ENCODE measurements around the gene MAGI3. TPM values are rescaled to one million over a fixed set of nuclear protein-coding genes. Genes with fewer than 3 reads are reported as not detected.
"Not testable (repeated sequence)": the region's sequence is repeated elsewhere in the genome, so short reads cannot be mapped to it uniquely, and the experiment has no call there.

MAGI3 gene
- total RNA-seq, 1 donor from 2014 or later: 7.0 TPM

DNA sequence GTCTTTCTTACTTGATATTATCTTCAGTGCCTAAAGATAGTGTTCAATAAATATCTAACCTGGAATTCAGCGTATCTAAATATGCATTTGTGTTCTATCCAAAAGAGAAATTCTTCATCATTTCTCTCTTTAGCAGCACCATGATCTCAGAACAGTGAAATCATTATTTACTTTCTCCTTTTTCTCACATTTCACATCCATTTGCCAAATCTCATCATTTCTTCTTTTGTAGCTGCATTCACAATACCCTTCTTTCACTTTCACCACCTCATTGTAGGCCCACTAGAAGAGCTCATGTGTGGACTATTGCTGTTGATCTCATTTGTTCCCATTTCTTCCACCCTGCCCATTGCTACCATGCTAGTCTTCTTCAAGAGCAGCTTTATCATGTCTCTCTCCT, 191.0 kb downstream of the MAGI3 start:
- H3K27ac Mint-ChIP-seq (ENCODE audit: unreplicated experiment): no peak overlapping the region
- no peak for DNase-seq (ENCODE audit: extremely low spot score, unreplicated experiment)
- H3K27me3 Mint-ChIP-seq (ENCODE audit: unreplicated experiment): no peaks in the 10 kb centered on the region
- no peak overlapping the region for H3K4me3 Mint-ChIP-seq (ENCODE audit: unreplicated experiment)
- no peaks in the 10 kb centered on the region for H3K4me1 Mint-ChIP-seq (ENCODE audit: unreplicated experiment)
- TF ChIP-seq, protein P1, sequence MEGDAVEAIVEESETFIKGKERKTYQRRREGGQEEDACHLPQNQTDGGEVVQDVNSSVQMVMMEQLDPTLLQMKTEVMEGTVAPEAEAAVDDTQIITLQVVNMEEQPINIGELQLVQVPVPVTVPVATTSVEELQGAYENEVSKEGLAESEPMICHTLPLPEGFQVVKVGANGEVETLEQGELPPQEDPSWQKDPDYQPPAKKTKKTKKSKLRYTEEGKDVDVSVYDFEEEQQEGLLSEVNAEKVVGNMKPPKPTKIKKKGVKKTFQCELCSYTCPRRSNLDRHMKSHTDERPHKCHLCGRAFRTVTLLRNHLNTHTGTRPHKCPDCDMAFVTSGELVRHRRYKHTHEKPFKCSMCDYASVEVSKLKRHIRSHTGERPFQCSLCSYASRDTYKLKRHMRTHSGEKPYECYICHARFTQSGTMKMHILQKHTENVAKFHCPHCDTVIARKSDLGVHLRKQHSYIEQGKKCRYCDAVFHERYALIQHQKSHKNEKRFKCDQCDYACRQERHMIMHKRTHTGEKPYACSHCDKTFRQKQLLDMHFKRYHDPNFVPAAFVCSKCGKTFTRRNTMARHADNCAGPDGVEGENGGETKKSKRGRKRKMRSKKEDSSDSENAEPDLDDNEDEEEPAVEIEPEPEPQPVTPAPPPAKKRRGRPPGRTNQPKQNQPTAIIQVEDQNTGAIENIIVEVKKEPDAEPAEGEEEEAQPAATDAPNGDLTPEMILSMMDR (IDR thresholded peaks at IDR 0.05): no peak
- H3K36me3 Mint-ChIP-seq (ENCODE audit: unreplicated experiment): no peaks in the 10 kb centered on the region
- no peaks in the 10 kb centered on the region for H3K9me3 Mint-ChIP-seq (ENCODE audit: unreplicated experiment)

DNA sequence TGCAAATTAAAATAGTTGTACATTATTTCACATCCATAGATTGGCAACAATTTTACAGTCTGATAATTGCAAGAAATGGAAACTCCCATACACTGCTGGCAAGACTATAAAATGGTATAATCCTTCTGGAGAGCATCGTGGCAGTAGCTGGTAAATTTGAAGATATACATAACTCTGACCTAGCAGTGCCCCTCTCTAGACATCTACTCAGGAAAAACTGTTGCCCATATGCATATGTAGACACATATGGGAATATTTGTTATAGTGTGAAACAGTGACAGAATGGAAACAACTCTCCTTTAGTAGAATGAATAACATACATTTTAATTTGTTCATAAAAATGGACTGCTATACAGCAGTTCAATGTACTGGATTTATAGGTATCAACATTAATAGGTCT, 191.8 kb downstream of the MAGI3 start:
- no peak overlapping the region for H3K4me3 Mint-ChIP-seq (ENCODE audit: unreplicated experiment)
- H3K36me3 Mint-ChIP-seq (ENCODE audit: unreplicated experiment): no peaks in the 10 kb centered on the region
- no peaks in the 10 kb centered on the region for H3K27me3 Mint-ChIP-seq (ENCODE audit: unreplicated experiment)
- H3K9me3 Mint-ChIP-seq (ENCODE audit: unreplicated experiment): no peaks in the 10 kb centered on the region
- H3K4me1 Mint-ChIP-seq (ENCODE audit: unreplicated experiment): no peaks in the 10 kb centered on the region
- no peak for DNase-seq (ENCODE audit: extremely low spot score, unreplicated experiment)
- TF ChIP-seq, protein P1 (IDR thresholded peaks at IDR 0.05): no peak
- H3K27ac Mint-ChIP-seq (ENCODE audit: unreplicated experiment): no peak overlapping the region

DNA sequence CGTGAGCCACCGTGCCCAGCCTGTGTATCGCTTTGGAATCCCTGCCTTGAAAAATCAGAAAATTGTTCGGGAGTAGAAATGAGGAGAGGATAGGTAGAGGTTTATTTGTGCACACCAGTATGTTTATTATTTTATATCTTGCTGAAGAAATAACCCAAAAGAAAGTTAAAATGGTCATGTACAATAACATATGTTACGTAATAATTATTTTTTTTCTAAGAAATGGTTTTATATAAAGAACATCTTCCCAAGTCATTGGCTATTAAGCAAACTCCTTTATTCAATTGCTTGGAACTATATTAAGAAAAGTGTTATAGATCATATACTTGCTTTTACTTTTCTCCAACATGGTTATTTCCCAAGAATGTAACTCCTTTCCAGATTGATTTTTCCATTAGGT, 197.2 kb downstream of the MAGI3 start:
- H3K27ac Mint-ChIP-seq (ENCODE audit: unreplicated experiment): no peak overlapping the region
- no peak overlapping the region for H3K4me3 Mint-ChIP-seq (ENCODE audit: unreplicated experiment)
- H3K9me3 Mint-ChIP-seq (ENCODE audit: unreplicated experiment): no peaks in the 10 kb centered on the region
- no peaks in the 10 kb centered on the region for H3K27me3 Mint-ChIP-seq (ENCODE audit: unreplicated experiment)
- no peak for DNase-seq (ENCODE audit: extremely low spot score, unreplicated experiment)
- no peaks in the 10 kb centered on the region for H3K4me1 Mint-ChIP-seq (ENCODE audit: unreplicated experiment)
- TF ChIP-seq, protein P1 (IDR thresholded peaks at IDR 0.05): no peak
- H3K36me3 Mint-ChIP-seq (ENCODE audit: unreplicated experiment): no peaks in the 10 kb centered on the region

DNA sequence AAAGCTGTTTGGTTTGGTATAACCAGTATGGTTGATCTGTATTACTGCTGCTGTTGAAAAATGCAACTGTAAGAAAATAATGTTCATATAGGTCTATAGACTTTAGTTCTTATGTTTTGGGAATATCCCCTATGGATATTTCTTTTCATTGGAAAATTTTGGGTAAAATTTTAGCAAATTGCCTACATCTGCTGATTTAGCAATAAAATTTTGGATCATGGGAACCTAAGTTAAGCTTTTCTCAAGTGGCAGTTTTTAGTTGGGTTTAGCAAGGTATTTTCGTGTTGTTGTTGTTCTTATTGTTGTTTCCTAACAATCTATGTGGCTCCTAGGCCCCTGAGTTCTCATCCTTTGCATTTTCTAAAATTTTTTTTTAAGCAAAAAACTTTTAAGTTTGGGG, 201.9 kb downstream of the MAGI3 start:
- Mint-ChIP-seq H3K27ac (ENCODE audit: unreplicated experiment) (no peak overlapping the region), H3K27me3 (ENCODE audit: unreplicated experiment) (no peaks in the 10 kb centered on the region), H3K4me1 (ENCODE audit: unreplicated experiment) (peaks cover 6% of the 10 kb centered on the region), H3K4me3 (ENCODE audit: unreplicated experiment) (no peak overlapping the region), H3K9me3 (ENCODE audit: unreplicated experiment) (peaks cover 13% of the 10 kb centered on the region), H3K36me3 (ENCODE audit: unreplicated experiment) (peaks cover 19% of the 10 kb centered on the region)
- TF ChIP-seq, protein P1 (IDR thresholded peaks at IDR 0.05): no peak
- no peak for DNase-seq (ENCODE audit: extremely low spot score, unreplicated experiment)

DNA sequence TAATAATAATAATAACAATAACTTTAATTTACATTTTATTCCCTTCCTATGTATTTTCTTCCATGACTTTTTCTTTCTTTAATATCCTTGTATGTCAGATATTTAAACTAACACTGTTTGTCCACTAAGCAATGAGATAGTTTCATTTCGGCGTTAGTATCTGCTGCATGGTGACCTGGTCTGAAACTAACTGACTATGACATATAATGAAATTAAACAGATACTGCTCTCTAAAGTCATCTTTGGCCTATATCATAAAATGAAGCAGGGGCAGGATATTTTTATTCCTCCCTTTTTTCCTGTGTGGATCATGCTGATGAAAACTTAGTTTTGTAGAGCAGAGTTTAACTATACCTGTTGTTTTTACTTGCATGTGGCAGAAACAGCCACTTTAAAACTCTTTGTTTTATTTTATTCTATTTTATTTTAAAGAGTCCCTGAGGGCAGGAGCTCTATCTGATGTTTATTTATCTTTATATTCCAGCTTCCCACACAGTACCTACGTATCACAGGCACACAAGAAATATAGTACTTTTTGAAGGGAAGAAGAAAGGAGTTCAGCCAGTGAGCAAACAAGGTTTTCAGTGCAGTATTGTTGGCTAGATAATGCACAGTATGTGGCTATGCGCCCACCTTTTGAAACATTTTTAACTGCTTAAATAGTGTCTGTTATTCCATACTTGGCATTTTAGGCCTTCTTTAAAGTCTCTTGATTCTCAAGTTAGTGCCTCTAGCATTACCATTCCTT, 203.4 kb downstream of the MAGI3 start:
- Mint-ChIP-seq H3K9me3 (ENCODE audit: unreplicated experiment) (peaks cover 22% of the 10 kb centered on the region), H3K27me3 (ENCODE audit: unreplicated experiment) (no peaks in the 10 kb centered on the region), H3K4me3 (ENCODE audit: unreplicated experiment) (no peak overlapping the region), H3K36me3 (ENCODE audit: unreplicated experiment) (peaks cover 31% of the 10 kb centered on the region), H3K4me1 (ENCODE audit: unreplicated experiment) (peaks cover 6% of the 10 kb centered on the region), H3K27ac (ENCODE audit: unreplicated experiment) (no peak overlapping the region)
- TF ChIP-seq, protein P1 (IDR thresholded peaks at IDR 0.05): no peak
- no peak for DNase-seq (ENCODE audit: extremely low spot score, unreplicated experiment)

DNA sequence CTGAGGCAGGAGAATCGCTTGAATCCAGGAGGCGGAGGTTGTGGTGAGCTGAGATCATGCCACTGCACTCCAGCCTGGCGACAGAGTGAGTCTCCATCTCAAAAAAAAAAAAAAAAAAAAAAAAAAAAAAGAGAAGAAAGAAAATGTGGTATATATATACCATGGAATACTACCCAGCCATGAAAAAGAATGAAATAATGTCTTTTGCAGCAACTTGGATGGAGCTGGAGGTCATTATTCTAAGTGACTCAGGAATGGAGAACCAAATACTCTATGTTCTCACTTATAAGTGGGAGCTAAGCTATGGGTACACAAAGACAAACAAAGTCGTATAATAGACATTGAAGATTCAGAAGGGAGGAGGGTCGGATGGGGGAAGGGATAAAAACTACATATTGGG, 214.2 kb downstream of the MAGI3 start:
- H3K4me3 Mint-ChIP-seq (ENCODE audit: unreplicated experiment); DNase-seq (ENCODE audit: extremely low spot score, unreplicated experiment); H3K36me3 Mint-ChIP-seq (ENCODE audit: unreplicated experiment); H3K27ac Mint-ChIP-seq (ENCODE audit: unreplicated experiment); H3K27me3 Mint-ChIP-seq (ENCODE audit: unreplicated experiment); H3K4me1 Mint-ChIP-seq (ENCODE audit: unreplicated experiment): not testable (repeated sequence)
- peaks cover 17% of the 10 kb centered on the region for H3K9me3 Mint-ChIP-seq (ENCODE audit: unreplicated experiment)
